Spleen (tissue), 11 donors: ENCODE results near the gene KBTBD2. TPM values are rescaled to one million over a fixed set of nuclear protein-coding genes. Genes with fewer than 3 reads are reported as not detected.

Experiments
- DNase-seq: peaks from one replicate; pipeline ENCODE4 v3.0.0-alpha.2; 2020
- H3K27ac ChIP-seq, 8 donors: fragments of 200-600 bp; sonication (generic) in 7 of 8; 1 replicate in 4 of 8; 2 replicates in 4 of 8; pipeline versions ENCODE4 v1.5.0 to v1.8.0; 2016 to 2021; ENCODE audit warnings: inconsistent platforms in 4 of 8, mild to moderate bottlenecking in 4 of 8, moderate library complexity in 1 of 8
- H3K27me3 ChIP-seq, 7 donors: fragments of 200-600 bp; sonication (generic) in 6 of 7; replicated peaks in 1 of 7; 1 replicate in 4 of 7; 2 replicates in 3 of 7; pipeline versions ENCODE4 v1.5.0 to v1.8.0; 2016 to 2021; ENCODE audit warnings: inconsistent platforms in 3 of 7, mild to moderate bottlenecking in 1 of 7
- H3K36me3 ChIP-seq, 6 donors: fragments of 200-600 bp; sonication (generic) in 5 of 6; 1 replicate in 4 of 6; 2 replicates in 2 of 6; pipeline versions ENCODE4 v1.5.0 to v1.8.0; 2016 to 2021; ENCODE audit warnings: inconsistent platforms in 2 of 6
- H3K4me1 ChIP-seq, 6 donors: fragments of 200-600 bp; sonication (generic) in 5 of 6; 1 replicate in 3 of 6; 2 replicates in 3 of 6; pipeline versions ENCODE4 v1.5.0 to v1.8.0; 2016 to 2021; ENCODE audit warnings: inconsistent platforms in 3 of 6
- H3K4me3 ChIP-seq, 8 donors: fragments of 200-600 bp; sonication (generic) in 7 of 8; 1 replicate in 4 of 8; 2 replicates in 4 of 8; pipeline versions ENCODE4 v1.5.0 to v1.8.0; 2016 to 2021; ENCODE audit warnings: inconsistent platforms in 4 of 8, mild to moderate bottlenecking in 4 of 8, moderate library complexity in 2 of 8
- H3K9me3 ChIP-seq, 8 donors: fragments of 200-600 bp; sonication (generic) in 7 of 8; 1 replicate in 4 of 8; 2 replicates in 4 of 8; pipeline versions ENCODE4 v1.5.0 to v1.8.0; 2016 to 2021; ENCODE audit warnings: inconsistent platforms in 4 of 8
- CTCF ChIP-seq, 11 experiments: fragments of 200-600 bp in 7 of 11; fragments of 450-650 bp in 4 of 11; sonication (generic) in 4 of 11; IDR thresholded peaks in 8 of 11; conservative IDR thresholded peaks in 3 of 11; 1 replicate in 7 of 11; 2 replicates in 4 of 11; pipeline versions ENCODE4 v1.4.0 to v1.8.0; 2016 to 2021; ENCODE audit warnings: antibody characterized with exemption in 11 of 11, inconsistent platforms in 4 of 11, mild to moderate bottlenecking in 1 of 11
- POLR2A ChIP-seq, 3 donors: fragments of 450-650 bp; IDR thresholded peaks; one replicate each; pipeline ENCODE4 v1.5.1; 2017; ENCODE audit warnings: antibody characterized with exemption in 3 of 3, mild to moderate bottlenecking in 1 of 3
- POLR2AphosphoS5 ChIP-seq, 3 donors: sonication (generic); formaldehyde crosslinking; IDR thresholded peaks; one replicate each; pipeline ENCODE4 v1.5.1; 2017; ENCODE audit warnings: antibody characterized with exemption in 3 of 3
- WGBS, 5 donors: extraction: QIAGEN DNeasy Blood & Tissue Kit in 3 of 5; methylation state at CpG; one replicate each; pipeline versions ENCODE4 v1.1.5 to v1.1.7; 2013 to 2018; 5-methylcytosine and 5-hydroxymethylcytosine counted together
- intact Hi-C: fragments of 100-400 bp; cut with DNase I; formaldehyde crosslinking; loops from one replicate; pipeline ENCODE4 v1.15.0; 2023; ENCODE audit warnings: low total_unique reads
- polyA plus RNA-seq, 3 donors: library from polyadenylated mRNA; stranded (reverse); fragments of 200-250 nt; gene quantifications; one replicate each; pipeline ENCODE4 v1.2.1, GENCODE V29; 2013
- total RNA-seq, 7 donors: library from RNA; depleted of rRNA in 3 of 7; stranded (reverse); fragments of >200 nt in 3 of 7; fragmentation: NEBNext Ultra II Directional in 4 of 7; extraction: Animal tissue kit (Norgen Biotek cat#: 25700) in 4 of 7; gene quantifications; one replicate each; pipeline versions ENCODE4 v1.1.0 to v1.2.1, GENCODE V29; 2016 to 2021
- donor health status: healthy with polysubstance abuse.
- donor health status: DM: no; HTN: no; CAD: no; lungs with moderate emphysema.
- donor health status: DM: no; HTN: no; CAD: no.
- donor health status: Bipolar disorder and iron deficiency.
- donor health status: healthy.
- donor health status: DM: no; HTN: no; CAD: no.
- donor health status: DM: yes; HTN: yes; CAD: no.

Gene KBTBD2
- total and polyA plus RNA-seq, 10 donors = 15.6 to 80.8 (median 59.6) TPM

GRCh38 chr7:32894171-32894570 is 2.6 kb upstream of the KBTBD2 start:
- H3K4me1 ChIP-seq = peaks cover 18 to 33% (median 25%) of the 10 kb centered on the region in 6 donors
- H3K27me3 ChIP-seq = no peaks in the 10 kb centered on the region
- no peaks in the 10 kb centered on the region for H3K36me3 ChIP-seq
- H3K27ac ChIP-seq = peak overlapping the region in 2 of 8 donors; percentile 99
- intact Hi-C loops = loop anchor here (10.0 kb wide), 1 partner anchor 171 kb away; the partner anchor contains the start of gene NT5C3A
- H3K4me3 ChIP-seq = no peak overlapping the region
- 90 to 95% (median 92%) methylated on average over 4 of the region's 4 CpGs for WGBS, 5 donors
- no peaks in the 10 kb centered on the region for H3K9me3 ChIP-seq
- no peak for DNase-seq
- no peak for TF ChIP-seq POLR2AphosphoS5 (IDR thresholded peaks at IDR 0.05)
- no peak for TF ChIP-seq CTCF (IDR thresholded peaks at IDR 0.05 in 8 of 11, conservative IDR thresholded peaks at IDR 0.05 in 3 of 11)
- no peak for TF ChIP-seq POLR2A (IDR thresholded peaks at IDR 0.05)

GRCh38 chr7:32893722-32894121 is 2.2 kb upstream of the KBTBD2 start:
- H3K27ac ChIP-seq = peak overlapping the region in 7 of 8 donors; percentile 97 to 99 (median 99)
- no peak for DNase-seq
- no peak overlapping the region for H3K4me3 ChIP-seq
- TF ChIP-seq CTCF (IDR thresholded peaks at IDR 0.05 in 8 of 11, conservative IDR thresholded peaks at IDR 0.05 in 3 of 11) (no peak), POLR2A (IDR thresholded peaks at IDR 0.05) (no peak), POLR2AphosphoS5 (IDR thresholded peaks at IDR 0.05) (no peak)
- no peaks in the 10 kb centered on the region for H3K9me3 ChIP-seq
- intact Hi-C loops = loop anchor here (10.0 kb wide), 1 partner anchor 171 kb away; the partner anchor contains the start of gene NT5C3A
- H3K27me3 ChIP-seq = no peaks in the 10 kb centered on the region
- no peaks in the 10 kb centered on the region for H3K36me3 ChIP-seq
- peaks cover 23 to 38% (median 29%) of the 10 kb centered on the region in 6 donors for H3K4me1 ChIP-seq
- whole genome bisulfite sequencing, 5 donors = 91 to 96% (median 93%) methylated on average over 3 of the region's 3 CpGs

GRCh38 chr7:32893207-32893524 is 1.6 kb upstream of the KBTBD2 start:
- Histone ChIP-seq H3K4me3 (no peak overlapping the region), H3K27me3 (no peaks in the 10 kb centered on the region), H3K36me3 (no peaks in the 10 kb centered on the region), H3K27ac (peak overlapping the region; percentile 86 to 99 (median 99)), H3K9me3 (no peaks in the 10 kb centered on the region), H3K4me1 (peaks cover 28 to 44% (median 35%) of the 10 kb centered on the region in 6 donors)
- 62 to 81% (median 74%) methylated on average over 4 of the region's 4 CpGs for WGBS, 5 donors
- intact Hi-C loops = loop anchor here (10.0 kb wide), 1 partner anchor 172 kb away; the partner anchor contains the start of gene NT5C3A
- TF ChIP-seq CTCF (IDR thresholded peaks at IDR 0.05 in 8 of 11, conservative IDR thresholded peaks at IDR 0.05 in 3 of 11) = no peak
- no peak for TF ChIP-seq POLR2AphosphoS5 (IDR thresholded peaks at IDR 0.05)
- TF ChIP-seq POLR2A (IDR thresholded peaks at IDR 0.05) = no peak
- DNase-seq = no peak

- TF ChIP-seq POLR2AphosphoS5 (IDR thresholded peaks at IDR 0.05) = no peak
- TF ChIP-seq POLR2A (IDR thresholded peaks at IDR 0.05) = no peak
- no peak for TF ChIP-seq CTCF (IDR thresholded peaks at IDR 0.05 in 8 of 11, conservative IDR thresholded peaks at IDR 0.05 in 3 of 11)
- intact Hi-C loops = loop anchor here (10.0 kb wide), 1 partner anchor 172 kb away; the partner anchor contains the start of gene NT5C3A
- 1 to 3% (median 1%) methylated on average over 22 of the region's 22 CpGs for WGBS, 5 donors
- peak; percentile 91 for DNase-seq
- no peaks in the 10 kb centered on the region for H3K27me3 ChIP-seq
- peak overlapping the region; percentile 86 to 99 (median 99) for H3K27ac ChIP-seq
- H3K4me3 ChIP-seq = peak overlapping the region; percentile 30 to 88 (median 74)
- H3K4me1 ChIP-seq = peaks cover 30 to 49% (median 40%) of the 10 kb centered on the region in 6 donors
- H3K36me3 ChIP-seq = no peaks in the 10 kb centered on the region
- no peaks in the 10 kb centered on the region for H3K9me3 ChIP-seq
Observed at GRCh38 chr7:32892521-32893206, 1.1 kb upstream of the KBTBD2 start.
